OCI-M1 (cell line): Measurements from ENCODE around the gene ZMYND15.

ENCODE experiments used
- DNase-seq: peaks from one replicate; lab custom pipeline; 2025; lab: John Stamatoyannopoulos, UW

The ZMYND15 gene

DNA sequence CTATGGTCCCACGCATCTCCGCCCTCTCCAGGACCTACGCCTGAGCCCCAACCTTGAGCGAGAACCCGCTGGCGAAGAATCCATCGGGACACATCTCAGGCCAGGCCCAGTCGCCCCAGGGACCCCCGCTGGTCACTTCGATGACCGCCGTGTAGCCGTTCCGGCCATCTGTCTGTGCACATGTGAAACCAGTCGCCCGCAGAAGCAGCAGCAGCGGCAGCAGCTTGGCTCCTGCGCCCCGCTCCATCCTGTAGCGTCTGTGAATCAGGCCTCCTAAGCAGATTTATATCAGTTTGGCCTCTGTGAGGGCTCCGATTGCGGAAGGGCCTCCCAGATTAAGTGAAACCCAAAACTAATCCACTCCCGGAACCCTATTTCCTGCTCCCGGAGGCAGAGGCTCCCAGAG, 46.5 kb downstream of the ZMYND15 start, which contains the start of gene VMO1:
Gene VMO1, minus strand, starts transcription at position 259 of the 406 bp plus-strand sequence. Its CDS starts 12 bp downstream, at position 247.
- DNase-seq = no peak

DNA sequence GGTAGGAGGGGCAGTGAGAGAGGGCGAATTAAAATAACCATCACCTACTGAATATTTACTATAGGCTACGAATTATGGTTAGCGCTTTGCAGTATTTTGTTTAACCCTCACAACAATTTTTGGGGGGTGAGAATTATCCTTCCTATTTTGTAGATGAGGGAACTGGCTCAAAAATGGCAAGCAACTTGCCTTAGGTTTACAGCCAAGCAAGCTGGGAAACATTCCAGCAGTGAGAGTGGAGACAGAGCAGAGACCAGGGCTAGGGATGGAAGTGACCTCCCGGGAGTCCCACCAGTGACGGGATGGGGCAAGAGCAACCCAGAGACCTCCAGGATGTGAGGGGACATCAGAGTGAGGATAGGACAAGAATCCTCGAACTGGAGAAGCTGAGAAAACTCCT, 46.9 kb downstream of the ZMYND15 start:
- DNase-seq = no peak

DNA sequence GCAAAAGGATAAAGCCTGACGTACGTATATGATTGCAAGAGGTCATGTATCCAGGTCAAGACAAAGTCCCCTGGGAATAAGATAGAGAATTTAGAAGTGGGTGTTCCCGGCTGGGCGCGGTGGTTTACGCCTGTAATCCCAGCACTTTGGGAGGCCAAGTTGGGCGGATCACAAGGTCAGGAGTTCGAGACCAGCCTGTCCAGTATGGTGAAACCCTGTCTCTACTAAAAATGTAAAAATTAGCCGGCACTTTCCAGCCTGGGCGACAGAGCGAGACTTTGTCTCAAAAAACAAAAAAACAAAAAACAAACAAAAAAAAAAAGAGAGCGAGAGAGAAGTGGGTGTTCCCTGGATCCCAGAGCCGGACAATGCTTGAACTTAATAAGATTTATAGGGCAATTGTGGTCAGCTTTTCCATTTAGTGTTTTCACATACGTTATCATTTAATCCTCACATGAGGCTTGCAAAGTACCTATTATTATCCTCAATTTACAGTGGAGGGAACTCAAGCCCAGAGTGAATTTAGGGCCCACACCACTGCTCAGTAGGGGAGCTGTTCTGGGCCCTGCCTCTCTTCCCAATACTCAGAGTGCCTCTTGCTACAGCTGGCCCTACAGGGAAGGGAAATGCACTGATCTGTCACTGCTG, 48.6 kb downstream of the ZMYND15 start:
- no peak for DNase-seq

DNA sequence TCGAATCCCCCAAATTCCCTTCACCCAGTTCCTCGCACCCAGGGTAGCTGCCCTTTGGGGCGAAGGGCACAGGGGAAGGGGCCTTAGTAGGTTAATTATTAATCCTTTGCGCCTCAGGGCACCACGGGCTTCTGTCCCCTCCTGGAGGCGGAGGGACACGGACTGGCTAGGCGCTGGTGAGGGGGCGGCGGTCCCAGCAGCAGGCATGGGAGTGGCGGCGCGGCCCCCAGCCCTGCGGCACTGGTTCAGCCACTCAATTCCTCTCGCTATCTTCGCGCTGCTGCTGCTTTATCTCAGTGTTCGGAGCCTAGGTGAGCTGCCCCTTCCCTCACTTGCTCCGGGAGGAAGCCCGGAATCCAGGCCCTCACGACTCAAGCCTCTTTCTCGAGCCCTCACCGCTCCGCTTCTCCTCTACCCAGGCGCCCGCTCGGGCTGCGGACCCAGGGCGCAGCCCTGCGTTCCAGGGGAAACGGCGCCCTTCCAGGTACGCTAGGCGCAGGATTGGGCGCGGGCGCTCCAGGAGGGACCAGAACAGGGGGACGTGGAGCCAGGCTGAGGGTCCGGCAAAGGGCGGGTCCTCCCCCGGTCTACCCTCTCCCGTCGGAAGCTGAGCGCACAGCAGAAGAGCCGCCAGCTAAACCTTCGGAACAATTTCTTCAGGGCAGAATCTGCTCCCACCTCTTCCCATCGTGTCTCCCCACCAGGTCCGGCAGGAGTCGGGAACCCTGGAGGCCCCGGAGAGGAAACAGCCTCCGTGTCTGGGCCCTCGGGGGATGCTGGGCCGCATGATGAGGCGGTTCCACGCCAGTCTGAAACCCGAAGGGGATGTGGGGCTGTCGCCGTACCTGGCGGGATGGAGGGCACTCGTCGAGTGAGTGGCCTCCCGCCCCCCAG, 49.4 kb downstream of the ZMYND15 start, which contains the start of gene GLTPD2:
Gene GLTPD2, plus strand, starts transcription at position 158 of the 894 bp plus-strand sequence. Its CDS starts 48 bp downstream, at position 206.
- DNase-seq = no peak

DNA sequence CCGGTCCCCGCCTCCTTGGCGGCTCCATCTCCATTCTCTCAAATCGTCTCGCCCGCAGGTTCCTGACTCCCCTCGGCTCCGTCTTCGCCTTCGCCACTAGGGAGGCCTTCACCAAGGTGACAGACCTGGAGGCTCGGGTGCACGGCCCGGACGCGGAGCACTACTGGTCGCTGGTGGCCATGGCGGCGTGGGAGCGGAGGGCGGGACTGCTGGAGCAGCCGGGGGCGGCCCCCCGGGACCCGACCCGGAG, 50.0 kb downstream of the ZMYND15 start:
- no peak for DNase-seq

DNA sequence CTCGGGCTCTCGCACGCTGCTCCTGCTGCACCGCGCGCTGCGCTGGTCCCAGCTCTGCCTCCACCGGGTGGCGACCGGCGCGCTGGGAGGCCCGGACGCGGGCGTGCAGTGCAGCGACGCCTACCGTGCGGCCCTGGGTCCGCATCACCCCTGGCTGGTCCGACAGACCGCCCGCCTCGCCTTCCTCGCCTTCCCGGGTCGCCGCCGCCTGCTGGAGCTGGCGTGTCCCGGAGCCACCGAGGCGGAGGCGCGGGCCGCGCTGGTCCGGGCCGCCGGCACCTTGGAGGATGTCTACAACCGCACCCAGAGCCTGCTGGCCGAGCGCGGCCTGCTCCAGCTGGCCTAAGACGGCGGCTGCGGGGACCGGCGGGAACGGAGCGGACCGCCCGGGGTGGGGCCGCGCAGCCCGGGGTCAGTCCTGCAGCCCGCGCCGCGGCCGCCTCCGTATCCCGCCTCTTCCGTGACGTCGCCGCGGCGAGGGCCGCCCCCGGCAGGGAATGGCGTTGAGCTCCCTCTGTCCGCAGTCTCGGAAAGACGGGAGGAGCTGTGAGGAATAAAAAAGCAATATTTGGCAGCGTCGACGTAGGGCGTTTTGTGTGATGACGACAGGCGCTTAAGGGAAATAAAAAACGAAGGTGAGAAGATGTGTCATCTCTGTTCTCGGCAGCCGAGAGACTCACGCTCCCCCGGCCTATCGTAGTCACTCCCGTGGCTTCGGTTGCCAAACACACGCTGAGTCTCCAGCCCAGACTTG, 50.5 kb downstream of the ZMYND15 start:
- DNase-seq = peak; percentile 95

DNA sequence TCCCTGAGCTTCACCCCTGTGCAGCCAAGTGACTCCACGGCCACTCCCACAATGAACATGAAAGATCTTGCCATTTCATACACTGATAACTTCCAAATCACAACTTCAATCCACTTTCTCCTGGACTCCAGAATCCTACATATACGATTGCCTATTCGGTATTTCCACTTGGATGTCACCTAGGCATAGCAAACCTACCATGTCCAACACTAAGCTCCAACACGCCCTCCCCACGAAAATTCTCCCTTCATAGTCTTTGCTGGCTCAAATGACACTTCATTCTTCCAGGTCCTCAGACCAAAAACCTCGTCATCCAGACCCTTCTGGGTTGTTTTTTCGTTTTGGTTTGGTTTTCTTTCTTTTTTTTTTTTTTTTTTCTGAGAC, 51.1 kb downstream of the ZMYND15 start:
- DNase-seq = no peak

DNA sequence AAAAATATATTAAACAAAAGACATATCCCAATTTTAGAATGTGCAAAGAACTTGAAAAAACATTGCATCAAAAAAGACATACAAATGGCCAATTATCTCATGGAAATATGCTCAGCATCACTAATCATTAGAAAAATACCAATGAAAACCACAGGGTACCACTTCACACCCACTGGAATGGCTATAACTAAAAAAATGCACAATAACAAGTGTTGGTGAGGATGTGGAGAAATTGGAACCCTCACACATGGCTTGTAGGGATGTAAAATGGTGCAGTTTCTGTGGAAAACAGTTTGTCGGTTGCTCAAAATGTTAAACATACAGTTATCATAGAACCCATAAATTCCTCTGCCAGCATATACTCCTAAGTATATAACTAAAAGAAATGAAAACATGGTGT, 55.5 kb downstream of the ZMYND15 start:
- no peak for DNase-seq
